HG03571 (cell line): ENCODE results near the gene SF1.

ENCODE experiments used
- ATAC-seq: cut with Tn5 transposase; IDR thresholded peaks from one replicate; pipeline ENCODE4 v1.9.1; 2021; ENCODE audit not compliant: unreplicated experiment

Gene SF1

DNA sequence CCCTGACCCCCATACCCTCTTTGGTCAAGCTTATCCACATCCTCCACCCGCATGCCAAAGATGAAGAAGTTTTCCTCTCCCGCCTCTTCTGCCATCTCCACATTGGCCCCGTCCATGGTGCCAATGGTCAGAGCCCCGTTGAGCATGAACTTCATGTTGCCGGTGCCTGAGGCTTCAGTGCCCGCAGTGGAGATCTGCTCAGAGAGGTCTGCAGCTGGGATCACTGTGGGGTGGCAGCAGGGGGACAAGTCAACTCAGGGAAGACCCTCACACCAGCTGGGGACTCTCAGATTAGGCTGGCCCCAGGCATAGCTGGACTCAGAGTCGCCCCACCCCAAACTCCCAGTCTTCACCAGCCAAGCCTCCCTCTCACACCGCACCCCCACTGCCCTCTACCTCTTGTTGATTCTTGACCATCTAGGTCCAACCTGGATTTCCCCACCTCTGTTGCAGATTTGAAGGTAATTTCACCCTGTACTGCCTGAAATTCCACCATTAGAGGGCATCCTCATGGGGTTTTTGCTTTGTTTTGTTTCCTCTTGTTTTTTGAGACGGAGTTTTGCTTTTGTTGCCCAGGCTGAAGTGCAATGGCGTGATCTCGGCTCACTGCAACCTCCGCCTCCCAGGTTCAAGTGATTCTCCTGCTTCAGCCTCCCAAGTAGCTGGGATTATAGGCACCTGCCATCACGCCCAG lies 27.8 kb downstream of the SF1 start:
- no peak for ATAC-seq

DNA sequence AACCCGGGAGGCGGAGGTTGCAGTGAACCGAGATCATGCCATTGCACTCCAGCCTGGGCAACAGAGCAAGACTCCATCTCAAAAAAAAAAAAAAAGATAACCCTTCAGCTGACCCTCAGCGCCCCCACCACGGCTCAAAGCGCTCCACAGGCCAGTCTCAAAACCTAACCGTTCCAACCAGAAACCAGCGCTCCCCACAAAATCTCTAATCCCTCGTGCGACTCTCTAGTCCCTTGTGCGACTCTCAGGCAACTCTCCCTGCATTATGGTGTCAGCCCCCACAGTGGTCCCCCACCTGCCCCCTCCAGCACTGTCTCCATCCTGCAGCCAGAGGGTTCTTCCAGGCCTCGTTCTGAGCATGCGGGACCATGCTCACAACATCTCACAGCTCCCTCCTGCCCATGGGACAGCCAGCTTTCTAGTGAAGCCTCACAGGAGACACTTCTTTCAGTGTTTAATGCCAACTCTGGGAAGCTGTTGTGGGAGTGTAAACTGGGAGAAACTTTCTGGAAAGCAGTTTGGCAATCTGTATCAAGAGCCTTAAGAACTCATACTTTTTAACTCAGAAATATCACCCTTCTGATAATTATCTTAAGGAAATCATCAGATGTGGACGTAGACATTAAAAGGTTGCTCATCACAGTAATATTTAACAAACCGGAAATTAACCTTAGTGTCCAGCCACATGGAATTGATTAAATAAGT lies 30.2 kb downstream of the SF1 start:
- ATAC-seq, result no peak

DNA sequence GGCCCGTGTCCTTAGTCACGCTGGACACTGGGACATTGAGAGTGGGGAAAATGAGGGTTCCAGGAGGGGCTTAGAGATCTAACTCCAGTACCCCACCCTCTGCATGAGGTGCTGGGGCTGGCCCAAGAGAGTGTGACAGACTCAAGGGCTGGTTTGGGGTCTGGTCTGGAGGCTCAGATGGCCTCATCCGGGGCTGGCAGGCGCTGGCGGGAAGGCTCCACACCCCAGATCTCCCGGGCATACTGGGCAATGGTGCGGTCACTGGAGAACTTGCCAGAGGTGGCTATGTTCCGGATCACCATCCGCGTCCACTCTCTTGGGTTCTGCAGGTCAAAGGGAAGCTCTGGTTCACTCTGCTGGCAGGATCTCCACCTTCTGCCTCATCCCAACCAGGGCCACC lies 31.9 kb downstream of the SF1 start:
- no peak for ATAC-seq

DNA sequence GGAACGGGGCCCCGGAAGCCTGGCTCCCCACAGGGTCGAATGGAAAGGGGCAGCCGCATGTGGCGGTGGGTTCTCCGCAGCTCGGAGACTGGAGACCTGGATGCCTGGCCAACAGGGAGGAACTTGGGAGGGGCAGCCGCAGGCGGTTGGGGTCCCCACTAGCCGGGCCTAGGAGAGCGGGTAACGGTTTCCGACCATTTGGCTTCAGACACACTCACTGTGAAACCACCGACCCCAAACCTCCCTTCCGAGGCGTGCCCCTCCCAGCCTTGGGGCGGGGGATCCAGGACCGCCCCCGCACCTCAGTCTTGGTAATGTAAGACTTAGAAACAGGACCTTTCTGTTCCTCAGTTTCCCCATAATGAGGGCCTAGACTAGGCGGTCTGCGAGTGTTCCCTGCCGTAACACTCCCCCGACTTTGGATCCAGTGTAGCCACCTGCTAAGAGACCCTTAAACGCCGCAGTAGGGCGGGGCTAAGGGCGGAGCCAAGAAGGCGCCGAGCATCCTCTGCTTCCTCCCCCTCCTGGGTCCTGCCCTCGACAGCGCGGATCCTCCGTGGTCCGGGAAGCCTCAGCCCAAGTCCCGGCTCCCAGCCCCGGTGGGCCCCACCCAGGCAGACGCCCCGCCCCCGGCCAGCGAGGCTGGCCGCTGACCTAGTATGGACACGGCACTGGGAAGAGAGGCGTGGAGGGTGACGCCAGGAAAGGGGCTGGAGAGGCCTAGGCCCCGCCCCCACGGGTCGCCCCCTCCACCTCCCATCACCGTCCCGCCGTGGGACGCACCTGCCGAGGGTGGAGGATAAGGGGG lies 32.6 kb downstream of the SF1 start:
- ATAC-seq, result peak; percentile 30

GRCh38 chr11:64745189-64745520 lies 33.2 kb downstream of the SF1 start:
- ATAC-seq, result no peak

- ATAC-seq, result no peak
Measured at GRCh38 chr11:64744544-64745188, 33.7 kb downstream of the SF1 start.

GRCh38 chr11:64743591-64744543 lies 34.5 kb downstream of the SF1 start, which contains the start of gene RASGRP2:
Gene RASGRP2, minus strand, starts transcription at chr11:64744142. Its CDS starts 1,276 bp downstream, at chr11:64742866.
- no peak for ATAC-seq

DNA sequence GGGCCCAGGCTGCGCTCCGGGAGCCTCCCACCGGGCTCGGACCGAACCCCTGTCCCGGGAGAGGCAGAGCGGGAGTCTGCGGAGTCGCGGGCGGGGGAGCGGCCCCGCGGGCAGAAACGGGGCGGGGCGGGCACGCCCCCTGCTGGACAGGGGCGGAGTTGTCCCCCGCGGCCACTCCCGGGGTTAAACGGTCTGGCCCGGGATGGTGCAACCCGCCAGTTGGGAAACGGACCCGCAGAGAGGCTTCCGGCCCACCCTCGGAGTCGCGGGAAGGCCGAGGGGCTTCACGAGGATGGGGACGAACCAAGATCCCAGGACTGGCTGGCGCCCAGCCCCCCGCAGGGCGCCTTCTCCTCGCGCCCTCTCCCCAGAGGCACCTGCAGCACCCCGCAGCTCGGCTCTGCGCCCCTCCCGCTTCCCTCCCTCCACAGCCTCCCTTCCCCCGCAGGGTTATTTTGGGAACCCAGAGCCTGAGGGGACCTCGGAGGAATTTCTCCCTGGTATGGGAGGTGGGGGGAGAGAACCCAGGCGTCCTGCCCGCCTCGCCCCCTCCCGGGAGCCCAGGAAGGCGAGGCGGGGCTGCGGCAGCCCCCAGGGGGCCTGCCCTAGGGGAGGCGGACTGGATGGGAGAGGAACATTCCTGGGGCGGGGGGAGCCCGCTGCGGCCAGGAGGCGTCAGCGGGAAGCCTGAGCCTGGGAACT lies 35.3 kb downstream of the SF1 start:
- no peak for ATAC-seq

GRCh38 chr11:64742087-64742888 lies 36.1 kb downstream of the SF1 start:
- no peak for ATAC-seq

DNA sequence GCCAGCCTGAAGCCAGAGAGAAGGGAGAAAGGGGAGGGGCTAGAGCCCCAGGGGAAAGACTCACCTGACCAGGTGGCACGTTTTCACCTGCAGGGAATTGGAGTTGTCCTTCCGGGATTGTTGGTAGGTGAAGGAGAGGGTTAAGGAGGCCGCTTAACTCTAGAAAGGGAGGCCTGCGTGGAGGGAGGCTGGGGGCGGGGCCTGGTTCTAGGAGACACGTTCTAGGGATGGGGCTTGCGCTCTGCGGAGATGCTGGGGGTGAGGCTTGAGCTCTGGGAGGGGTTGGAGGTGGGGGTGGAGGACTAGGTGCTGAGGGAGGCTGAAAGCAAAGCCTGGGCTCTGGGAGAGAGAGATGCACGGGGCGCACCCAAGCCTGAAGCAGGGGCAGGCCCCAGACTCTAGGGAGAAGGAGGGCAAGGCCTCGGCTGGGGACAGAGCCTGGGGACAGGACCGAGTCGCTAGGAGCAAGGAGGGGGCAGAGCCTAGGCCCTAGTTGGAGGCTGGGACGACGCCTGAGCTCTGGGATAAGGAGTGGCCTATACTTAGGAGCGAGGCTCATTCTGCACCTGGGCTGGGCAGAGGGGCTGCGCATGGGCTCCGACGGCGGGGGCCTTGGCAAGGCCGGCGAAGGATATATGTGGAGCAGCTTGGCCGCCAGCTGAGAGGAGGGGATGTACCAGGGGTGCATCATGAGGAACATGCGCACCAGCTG lies 36.8 kb downstream of the SF1 start:
- no peak for ATAC-seq

DNA sequence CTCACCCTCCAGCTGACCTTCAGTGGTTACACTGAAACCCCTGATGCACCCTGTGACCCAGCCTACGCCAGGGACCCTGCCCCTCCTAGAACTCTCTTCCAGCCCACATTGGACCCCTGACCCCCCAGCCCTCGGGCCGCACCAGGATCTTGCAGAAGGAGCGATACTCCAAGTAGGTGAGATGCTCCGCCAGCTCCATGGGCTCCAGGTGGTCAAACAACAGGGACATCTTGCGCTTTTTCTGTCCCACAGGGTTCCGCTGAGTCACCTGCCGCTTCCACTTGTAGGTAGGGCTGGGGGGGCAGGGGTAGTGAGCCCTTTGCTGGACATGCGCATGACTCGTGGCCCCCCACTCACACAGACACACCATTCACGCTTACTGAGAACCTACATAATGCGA lies 38.5 kb downstream of the SF1 start:
- ATAC-seq, result no peak

GRCh38 chr11:64736654-64737053 lies 41.7 kb downstream of the SF1 start:
- no peak for ATAC-seq

DNA sequence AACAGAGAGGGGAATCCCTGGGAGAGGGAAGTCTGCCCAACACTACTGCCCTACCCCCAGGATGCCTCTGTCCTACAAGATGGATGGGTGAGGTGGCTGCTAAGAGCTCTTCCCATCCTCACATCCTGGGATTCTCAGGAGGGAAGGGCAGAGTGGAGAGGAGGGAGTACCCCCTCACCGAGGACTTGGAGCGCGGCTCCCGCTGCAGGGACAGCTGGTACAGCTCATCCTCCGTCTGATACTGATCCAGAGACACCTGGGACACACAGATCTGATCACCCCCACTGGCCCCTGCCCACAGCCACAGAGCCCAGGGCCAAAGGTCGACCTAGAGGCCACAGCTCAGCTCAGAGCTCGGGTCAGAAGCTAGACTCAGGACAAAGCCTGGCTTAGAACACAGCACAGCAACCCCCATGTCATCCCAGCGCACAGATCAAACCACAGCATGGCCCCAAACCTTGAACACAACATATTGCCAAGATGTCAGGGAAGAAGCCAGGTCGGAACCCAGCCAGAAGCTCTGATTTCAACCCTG lies 42.5 kb downstream of the SF1 start:
- no peak for ATAC-seq

- no peak for ATAC-seq
Measured at GRCh38 chr11:64734811-64735724, 43.3 kb downstream of the SF1 start.

DNA sequence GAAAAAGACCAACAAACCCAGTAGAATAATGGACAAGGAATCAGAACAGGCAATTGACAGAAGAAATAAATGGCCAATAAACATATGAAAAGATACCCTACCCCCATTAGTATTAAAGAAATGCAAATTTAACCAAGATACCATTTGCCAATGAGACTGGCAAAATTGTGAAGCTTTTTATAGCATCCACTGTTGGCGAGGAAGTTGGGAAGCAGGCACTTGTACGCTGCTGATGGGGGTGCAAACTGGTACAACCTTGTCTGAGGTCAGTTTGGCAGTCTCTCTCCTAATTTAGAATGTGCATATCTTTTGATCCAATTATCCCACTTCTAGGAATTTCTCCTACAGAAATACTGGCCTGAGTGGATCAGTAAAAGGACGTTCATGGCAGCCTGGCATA lies 46.7 kb downstream of the SF1 start:
- ATAC-seq, result no peak

- ATAC-seq, result no peak
Measured at GRCh38 chr11:64729851-64730382, 48.4 kb downstream of the SF1 start.
